HL-60/S4 treated with retinoic acid at 250 ng/mL for 4 days and 3 days (cell line): ENCODE results near the gene NCK2.

Source experiments
- in situ Hi-C: fragments of 300-500 bp; cut with MboI; formaldehyde crosslinking; loops from 2 replicates; pipeline ENCODE4 v1.7.0; 2022; ENCODE audit warnings: low sequenced_read_pairs

NCK2 gene

DNA sequence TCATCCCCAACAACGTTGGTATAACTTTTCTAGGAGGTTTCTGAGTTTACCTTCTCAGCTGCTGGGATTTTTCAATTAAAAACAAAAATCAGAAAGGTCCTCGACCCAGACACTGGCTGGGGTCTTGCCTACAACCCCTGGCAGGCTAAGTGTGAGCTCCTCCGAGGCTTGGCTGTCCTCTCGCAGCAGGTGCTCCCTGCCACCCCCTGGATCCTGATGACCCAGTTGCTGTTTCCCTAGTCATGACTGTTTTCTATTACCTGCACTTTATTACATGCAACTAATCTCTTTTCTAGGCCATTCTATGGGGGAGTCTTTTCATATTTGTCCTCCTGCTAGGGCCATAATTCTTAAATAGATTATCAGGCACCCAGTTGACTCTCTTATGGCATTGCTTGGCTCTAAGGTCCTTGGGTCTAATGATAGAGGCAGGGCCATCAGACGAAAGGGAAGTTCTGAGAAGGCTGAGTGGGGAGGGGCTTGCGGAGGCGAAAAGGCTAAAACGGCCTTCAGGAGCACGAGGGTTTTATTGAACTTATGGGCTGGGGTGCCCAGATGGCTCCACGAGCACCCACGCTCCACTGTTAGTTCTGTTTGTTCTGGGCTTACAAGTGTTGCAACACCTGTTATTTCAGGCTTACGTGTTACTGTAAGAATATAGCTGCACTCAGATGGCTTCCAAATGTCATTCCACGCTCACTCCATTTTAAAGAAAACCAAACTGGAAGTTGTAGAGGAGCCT, 166.0 kb downstream of the NCK2 start:
- in situ Hi-C loops, result no loop called here

DNA sequence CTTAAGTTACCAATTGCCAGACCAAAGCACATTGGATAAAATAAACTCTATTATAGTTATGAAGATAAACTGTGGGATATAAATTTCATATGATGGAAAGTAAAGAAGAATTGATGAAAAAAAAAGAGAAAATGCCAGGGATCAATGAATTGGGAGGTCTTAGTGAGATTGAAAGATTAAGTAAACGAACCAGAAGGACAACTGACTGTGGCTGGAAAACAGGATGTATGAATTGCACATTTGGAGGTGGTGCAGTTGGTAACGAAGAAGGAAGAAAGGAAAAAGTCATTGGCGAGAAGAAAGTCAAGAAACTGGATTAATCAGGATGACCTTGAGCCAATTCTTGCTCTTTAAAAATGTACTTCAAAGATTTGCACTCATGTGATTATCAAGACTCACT, 166.7 kb downstream of the NCK2 start:
- in situ Hi-C loops, result no loop called here

DNA sequence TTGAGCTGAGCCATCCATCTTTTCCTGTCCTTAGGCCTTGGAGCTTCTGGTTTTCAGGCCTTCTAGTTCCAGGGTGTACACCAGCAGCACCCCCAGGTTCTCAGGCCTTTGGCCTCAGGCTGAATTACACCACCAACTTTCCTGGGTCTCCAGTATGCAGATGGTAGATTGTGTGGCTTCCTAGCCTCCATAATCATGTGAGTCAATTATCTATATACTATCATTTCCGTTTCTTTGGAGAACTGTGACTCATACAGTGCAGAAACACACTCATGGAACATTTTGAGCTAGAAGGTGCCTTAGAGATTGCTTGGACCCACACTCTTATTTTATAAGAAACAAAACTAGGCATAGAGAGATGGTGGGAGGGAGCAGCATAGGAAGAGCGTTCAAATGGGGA, 167.4 kb downstream of the NCK2 start:
- in situ Hi-C loops, result no loop called here

DNA sequence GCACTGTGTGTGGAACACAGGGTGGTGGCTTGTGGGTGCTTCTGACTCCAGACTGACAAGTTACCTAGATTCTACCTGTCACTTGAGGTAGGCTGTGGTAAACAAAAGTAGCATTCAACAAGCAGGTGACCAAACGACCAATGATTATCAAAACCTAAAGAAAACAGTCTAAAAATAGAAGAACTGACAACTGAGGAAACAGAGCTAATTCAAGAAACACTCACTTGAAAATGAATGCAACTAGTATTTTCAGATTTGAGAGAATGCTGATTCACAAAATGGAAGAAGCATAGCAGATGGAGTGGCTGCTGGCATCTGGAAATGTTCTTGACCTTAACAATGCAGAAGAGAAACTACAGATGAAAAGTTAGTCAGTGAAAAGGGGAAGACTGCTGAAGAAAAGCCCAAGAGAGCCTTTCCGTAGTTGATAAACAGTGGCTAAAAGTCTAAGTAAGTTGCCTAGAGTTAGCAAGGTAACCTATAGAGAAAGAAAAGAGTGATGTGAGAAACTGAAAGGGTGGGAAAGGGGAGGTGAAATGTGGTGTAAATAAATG, 170.4 kb downstream of the NCK2 start:
- in situ Hi-C loops, result no loop called here

DNA sequence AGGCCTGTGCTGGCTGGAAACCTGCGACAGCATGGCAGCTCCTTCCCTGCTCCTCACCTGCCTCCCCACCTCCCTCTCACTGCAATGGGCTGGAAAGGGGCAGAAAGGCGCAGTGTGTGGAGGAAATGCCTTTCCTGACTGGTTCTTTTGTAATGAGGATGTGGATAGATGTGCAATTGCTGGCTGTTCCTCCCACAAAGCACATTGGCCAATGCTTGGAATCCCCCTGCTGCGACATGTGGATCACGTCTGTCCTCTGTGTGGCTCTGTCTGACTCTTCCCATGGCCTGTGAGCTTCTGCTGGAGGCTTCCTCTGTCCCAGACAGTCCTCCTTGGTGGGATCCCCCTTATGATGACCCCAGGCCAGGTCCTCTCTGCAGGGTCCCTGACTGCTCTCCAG, 172.5 kb downstream of the NCK2 start:
- in situ Hi-C loops, result no loop called here

DNA sequence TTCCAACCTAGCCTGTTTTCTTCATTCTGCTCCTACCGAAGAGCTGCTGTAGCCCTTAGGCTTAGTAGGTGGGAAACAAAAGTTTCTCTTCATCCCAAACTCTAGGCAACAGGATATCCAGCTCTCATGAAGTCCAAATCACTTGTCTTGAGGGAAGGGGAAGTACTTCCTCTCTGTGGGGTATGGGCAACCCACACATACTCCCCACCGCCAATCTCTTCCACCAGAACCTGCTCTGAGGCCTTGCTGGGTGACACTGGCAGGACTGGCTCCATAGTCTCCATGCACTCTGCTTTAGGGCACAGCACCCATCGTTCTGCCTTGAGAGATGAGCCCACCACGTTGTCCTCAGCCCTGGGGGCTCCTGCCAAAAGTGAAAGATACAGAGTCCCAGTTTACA, 173.0 kb downstream of the NCK2 start:
- in situ Hi-C loops, result no loop called here

DNA sequence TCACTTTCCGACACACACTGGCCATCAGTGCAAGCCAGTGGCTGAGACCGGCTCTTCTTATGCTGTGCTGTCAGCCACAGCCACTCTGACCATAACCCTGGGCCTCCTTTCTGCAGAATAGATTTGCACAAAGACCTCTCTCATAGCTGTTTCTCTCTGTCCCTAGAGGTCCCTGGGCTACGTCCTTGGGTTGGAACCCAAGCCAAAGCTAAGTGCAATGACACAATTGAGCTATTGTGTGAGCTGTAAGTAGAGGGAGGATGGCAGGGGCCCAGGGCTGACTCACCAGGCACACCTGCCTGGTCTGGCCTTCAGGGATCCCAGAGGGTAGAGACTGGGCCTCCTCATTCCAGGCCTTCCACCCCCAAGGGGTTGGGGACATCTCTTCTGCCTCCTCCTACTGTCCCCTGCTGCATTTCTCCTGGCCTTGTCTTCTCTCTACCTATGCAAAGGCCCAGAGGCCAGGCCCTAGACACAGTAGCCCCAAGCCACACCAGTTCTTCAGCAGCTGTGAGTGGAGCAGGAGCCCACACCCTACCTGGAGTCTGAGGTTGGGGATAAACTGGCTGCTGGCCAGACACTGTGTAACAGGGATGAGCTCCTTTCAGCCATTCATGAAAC, 174.6 kb downstream of the NCK2 start:
- in situ Hi-C loops, result no loop called here

DNA sequence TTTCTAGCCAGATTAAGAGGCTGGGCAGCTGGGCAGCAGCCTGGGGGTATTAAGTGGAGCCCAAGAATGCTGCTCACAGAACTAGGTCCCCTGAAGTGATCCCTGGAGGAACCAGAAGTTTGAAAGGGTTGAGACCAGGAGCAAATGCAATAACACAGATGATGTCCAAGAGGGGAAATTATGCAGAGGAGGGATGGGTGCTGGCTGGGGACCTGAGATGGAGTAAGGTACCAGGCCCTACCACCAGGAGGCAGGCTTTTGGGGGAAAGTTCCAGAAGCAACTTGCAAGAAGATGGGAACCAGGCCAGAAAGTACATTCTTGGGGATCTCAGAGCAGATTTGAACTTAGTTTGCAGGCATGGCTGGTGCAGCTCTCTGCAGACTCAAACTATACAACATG, 175.1 kb downstream of the NCK2 start:
- in situ Hi-C loops, result no loop called here

DNA sequence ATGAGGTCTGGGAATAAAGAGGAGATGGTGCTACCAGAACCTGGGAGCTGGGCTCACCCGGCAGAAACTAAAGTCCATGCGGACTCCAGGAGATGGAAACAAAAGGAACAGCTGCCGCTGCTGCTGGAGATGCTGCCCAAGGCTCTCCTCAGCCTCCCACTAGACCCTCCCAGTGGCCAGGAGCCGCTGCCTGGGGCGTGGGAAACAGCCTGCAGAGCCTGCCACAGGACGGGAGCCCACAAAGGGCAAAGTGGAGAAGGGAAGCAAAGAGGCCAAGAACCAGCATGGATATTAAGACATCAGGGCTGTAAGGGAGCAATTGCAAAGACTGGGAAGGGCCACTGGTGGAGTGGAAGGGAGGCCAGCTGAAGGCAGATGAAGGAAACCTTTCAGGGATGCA, 179.6 kb downstream of the NCK2 start:
- in situ Hi-C loops, result no loop called here

DNA sequence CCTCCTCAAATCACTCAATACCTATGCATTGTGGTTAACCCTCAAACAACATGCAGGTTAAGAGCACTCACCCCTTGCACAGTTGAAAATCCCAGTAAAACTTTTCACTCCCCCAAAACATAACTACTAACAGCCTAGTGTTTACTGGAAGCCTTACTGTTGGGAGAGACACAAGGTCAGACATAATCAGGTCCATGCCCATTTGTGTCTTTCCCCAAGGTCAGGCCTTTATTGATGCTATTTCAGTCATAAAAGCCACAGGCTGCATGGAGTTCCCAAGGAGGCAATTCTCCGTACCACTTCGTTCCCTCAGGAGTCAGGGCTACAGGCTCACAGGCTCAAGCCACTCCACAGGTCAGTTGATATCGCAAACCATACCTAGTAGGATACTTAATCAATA, 180.2 kb downstream of the NCK2 start:
- in situ Hi-C loops, result no loop called here

DNA sequence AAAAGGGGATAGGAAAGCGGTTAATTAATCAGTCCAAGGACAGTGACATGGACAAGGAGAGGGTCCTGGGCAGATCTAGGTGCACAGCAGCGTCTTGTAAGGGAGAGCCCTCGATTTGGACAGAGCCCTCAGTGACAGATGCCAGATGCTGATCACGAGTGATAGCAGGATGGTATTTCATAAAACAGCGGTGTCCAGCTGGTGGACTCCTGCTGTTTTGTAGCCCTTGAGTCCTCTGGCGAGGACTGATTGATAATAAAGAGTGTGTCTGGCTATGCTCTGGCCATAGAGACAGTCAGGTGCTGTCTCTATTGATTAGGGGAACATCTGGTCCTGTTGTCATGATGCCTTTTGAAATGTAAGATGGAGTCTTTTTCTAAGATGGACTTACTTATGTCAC, 180.7 kb downstream of the NCK2 start:
- in situ Hi-C loops, result no loop called here

DNA sequence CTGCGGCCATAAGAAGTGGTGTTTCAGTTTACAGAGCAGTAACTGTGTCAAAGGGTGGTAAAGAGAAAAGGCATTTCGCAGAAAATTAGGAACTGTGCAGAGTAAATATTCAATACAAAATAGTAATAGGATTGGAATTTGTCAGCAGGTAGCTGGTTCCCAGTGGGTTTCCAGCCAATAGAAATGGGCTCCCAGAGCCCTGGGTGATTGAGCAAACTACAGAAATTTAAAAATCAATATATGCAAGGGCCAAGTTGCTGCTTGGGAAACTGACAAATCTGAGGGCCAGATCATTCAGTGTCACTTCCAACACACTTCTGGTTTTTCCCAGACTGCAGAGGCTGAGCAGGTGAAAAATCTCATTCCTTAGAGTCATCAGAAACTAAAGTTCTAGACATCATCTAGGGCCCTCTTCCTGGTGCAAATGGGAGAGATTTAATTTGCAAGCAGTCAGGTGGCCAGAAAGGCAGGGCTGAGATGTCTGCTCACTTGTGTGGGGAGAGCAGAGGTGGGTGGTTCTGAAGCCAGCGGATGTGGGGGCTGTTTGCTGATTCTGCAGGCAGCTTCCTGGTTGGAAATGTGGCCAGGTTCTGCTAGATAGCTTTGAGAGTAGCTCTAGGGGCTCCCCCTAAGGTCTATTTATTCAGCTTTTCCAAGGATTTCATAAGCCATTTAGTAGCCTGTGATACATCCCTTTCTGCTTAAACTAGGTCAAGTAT, 182.4 kb downstream of the NCK2 start:
- in situ Hi-C loops, result no loop called here

DNA sequence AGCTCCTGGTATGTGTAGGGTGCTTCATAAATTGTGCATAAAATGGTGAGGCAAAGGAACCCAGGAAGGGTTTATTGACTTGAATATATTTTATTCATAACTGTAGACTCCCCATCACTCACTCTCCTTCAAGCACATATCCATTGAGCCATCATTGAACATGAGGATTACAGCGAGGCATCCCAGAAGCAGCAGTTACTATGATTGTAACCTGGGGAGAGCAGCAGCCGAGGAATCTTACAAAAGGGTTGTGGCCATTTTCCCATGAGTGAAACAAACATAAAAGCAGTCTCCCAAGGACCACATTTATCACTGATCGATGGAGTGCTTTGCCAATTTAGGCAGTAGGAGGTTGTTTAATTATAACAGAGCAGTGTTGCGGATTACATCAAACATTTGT, 183.4 kb downstream of the NCK2 start:
- in situ Hi-C loops, result no loop called here

DNA sequence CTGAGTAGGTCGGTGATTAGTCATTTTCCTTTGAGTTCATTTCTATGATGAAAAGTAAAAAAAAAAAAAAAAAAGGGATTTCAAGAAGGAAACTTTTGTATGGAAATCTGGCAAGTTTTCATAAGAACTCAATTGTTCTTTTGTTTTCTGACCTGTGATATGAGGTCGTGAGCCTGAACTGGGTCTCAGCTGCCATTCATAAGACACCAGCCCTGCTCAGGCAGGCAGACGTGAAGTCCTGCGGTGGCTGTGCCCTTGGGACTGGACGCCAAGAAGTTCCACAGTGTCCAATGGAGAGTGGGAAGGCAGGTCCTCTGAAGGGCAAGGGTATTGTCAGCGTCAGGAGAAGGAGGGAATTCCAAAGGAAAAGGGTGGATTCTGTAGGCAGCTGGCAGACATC, 183.9 kb downstream of the NCK2 start:
- in situ Hi-C loops, result no loop called here

DNA sequence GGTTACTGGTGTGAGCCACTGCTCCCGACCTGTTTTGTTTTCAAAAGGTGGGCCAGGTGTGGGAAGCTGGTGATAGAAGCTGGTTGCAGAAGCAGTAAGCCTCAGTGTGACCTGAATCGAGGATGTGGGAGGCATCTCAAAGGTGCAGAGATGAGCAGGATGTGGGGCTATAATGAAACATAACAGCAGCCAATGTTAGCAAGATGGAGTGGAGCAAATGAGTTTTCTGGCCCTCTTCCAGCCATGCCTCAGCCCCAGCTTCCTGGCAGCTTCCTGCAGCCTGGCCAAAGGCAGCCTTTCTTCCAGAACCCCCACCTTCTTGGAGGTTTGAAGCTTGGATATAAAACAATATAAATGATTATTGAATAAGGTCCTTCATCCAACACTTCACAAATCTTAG, 184.8 kb downstream of the NCK2 start:
- in situ Hi-C loops, result no loop called here

DNA sequence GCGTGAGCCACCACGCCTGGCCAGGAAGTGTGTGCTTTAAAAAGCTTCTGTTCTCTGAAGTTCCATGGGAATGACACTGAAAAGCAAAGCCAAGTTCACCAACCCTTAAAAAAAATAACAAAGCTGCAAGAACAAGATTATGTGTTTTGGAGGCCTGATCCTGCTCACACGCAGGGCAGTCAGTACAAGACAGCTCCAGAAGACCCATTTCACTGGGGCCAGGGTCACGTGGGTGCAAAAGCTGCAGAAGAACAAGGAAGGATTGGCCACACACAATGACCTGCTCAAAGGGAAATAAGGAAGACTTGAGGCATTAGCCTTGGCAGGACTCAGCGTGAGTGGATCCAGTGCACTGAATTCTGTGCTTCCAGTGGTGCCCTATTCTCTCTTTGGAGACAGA, 187.9 kb downstream of the NCK2 start:
- in situ Hi-C loops, result no loop called here

DNA sequence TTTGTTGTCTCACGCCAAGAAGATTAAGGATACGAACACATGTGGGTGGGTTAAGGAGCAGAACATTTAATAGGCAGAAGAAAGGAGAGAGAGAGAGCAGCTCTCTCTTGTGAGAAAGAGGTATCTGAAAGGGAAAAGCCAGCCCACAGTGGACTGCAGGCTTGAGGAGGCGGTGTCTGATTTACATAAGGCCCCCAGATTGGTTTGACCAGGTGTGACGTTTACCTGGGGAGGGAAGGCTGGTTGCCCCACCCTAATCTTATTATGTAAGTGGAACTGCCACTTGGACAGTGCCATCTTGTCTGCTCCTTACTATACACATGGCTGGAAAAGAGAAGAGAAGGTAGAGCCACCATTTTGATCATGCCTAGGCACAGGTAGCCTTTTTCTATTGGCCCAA, 189.2 kb downstream of the NCK2 start:
- in situ Hi-C loops, result no loop called here

DNA sequence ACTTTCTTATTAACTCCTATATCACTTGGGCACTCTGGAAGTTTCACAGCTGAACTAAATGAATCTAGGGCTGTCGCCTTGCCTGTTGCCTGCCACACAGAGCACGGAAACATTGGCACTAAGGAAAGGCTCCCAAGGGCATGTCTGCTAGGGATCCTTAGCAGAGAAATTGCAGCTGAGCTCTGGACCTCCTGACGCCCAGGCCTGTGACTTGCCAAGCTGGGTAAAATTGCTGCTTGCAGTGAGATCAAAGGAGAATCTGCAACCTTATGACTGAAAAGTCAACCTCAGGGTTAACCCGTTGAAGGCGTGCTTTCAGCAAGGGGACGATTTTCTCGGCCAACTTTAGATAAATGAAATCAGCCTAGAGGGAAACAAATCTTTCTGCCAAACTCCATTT, 189.8 kb downstream of the NCK2 start:
- in situ Hi-C loops, result no loop called here

DNA sequence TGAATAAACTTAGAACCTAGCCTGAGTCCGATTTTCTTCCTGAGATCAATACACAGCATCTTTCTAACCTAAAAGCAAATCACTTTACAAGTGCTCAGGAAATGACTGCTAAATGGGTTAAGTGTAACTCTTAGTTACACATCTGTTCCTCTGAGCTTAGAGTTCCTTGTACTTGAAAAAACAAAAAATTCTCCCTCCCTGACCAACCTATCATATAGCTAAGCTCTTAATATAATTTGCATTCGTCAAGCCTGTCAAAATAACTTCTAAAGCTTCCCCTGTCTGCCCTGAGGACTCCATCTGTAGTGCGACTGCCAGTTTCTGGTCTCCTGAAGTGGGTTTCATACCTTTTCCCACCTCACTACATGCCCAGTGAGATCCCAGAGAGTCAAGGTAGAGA, 190.4 kb downstream of the NCK2 start:
- in situ Hi-C loops, result no loop called here

DNA sequence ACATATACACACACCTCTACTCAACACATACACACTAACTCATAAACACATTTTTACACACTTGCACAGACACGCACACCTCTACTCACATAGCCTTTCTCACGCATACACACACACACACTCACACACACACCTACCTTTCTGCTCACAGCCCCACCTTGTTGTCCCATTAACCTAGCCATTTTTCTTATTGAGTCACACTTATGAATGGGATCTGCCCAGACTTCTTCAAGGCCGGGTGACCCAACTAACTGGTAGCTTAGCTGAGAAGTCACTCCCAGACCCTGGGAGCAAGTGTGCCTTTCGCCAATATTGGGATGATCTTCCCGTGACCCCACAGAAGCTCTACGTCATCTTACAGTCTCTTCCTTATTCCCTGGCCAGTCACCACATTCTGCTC, 192.2 kb downstream of the NCK2 start:
- in situ Hi-C loops, result no loop called here

DNA sequence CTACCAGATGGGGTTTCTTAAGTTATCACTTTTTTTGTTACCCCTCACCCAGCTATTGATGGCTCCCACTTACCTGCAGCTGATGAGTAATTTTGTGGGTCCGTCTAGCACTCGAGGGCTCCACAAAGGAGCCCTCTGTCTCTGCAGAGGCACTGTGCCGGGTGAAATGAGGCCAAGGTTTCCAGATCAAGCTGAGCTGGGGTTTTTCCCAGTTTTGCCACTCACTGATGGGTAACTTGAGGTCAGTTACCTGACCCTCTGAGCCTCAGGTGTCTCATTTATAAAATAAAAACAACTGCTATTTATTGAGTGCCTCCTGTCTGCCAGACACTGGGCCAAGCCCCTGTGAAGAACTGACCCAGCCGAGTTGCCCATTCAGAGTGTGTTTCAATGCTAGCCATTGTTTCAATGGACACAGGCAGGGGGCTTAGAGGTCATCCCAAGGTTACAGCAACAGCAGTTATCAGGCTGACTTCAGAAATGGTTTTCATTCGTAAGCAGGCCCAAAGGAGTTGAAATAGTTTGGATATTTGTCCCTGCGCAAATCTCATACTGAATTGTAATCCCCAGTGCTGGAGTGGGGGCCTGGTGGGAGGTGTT, 192.9 kb downstream of the NCK2 start:
- in situ Hi-C loops, result no loop called here
